NB4 (cell line): ENCODE data around the gene NEUROG1.

Experiments
- CTCF ChIP-seq: IDR thresholded peaks from one replicate; pipeline ENCODE4 v1.5.1; 2012; ENCODE audit warnings: low read depth, low read length
- POLR2A ChIP-seq: IDR thresholded peaks from 2 replicates; pipeline ENCODE4 v1.6.1; 2011; ENCODE audit warnings: mild to moderate bottlenecking; ENCODE audit not compliant: insufficient read length; ENCODE audit errors: extremely low read depth

DNA sequence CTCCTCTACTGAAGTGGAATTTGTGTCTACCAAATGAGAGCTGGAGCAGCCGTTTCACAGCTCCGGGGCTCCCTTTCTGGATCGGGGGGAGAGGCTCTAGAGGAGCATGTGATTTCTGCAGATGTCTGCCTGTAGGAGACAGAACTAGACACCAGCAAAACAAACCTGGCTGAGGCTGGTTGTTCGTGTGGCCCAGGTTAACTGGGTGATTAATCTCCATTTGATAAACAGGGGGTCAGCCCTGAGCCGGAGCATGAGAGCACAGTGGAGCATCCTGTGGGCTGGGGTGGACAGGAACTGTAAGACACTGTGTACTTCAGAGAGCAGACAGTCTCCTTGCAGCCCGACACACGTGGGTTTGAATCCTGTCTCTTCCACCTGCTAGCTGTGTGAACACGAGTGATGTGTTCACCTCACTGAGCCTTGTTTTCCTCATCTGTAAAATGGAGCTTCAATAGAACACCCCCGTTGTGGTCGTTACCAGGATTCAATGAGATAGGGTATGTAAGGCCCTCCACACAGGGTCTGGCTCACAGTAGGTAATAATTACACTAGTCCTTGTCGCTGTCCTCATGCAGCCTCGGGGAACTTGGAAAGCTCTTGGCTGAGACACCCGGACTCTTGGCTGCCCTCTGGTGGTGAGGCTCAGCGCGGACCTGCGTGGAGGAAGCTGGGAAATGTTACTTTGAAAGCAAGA is 30.1 kb upstream of the NEUROG1 start:
- TF ChIP-seq CTCF (peak; percentile 94), POLR2A (no peak)
